ENCODE data around the gene DDHD1. TPM values are rescaled to one million over a fixed set of nuclear protein-coding genes. Genes with fewer than 3 reads are reported as not detected.
A peak's percentile ranks its signal among the peaks of the same experiment; 100 is the strongest.

The DDHD1 gene
- total and polyA plus RNA-seq, 7 donors, result 1.2 to 21.4 (median 15.2) TPM

- Histone ChIP-seq H3K27ac (no peak overlapping the region), H3K36me3 (no peaks in the 10 kb centered on the region), H3K4me3 (no peak overlapping the region), H3K27me3 (no peaks in the 10 kb centered on the region), H3K9me3 (no peaks in the 10 kb centered on the region), H3K4me1 (peaks cover 0 to 25% (median 14%) of the 10 kb centered on the region in 4 donors)
- intact Hi-C loops (cut with DNase I), result no loop called here
- TF ChIP-seq CTCF (IDR thresholded peaks at IDR 0.05) (no peak), EP300 (IDR thresholded peaks at IDR 0.05) (no peak), POLR2AphosphoS5 (IDR thresholded peaks at IDR 0.05) (no peak), POLR2A (IDR thresholded peaks at IDR 0.05) (no peak)
- WGBS, 2 donors, result 93 to 97% methylated on average over 2 of the region's 2 CpGs
- no peak for DNase-seq
Measured at GRCh38 chr14:53044486-53044885, 108.6 kb downstream of the DDHD1 start.

- Histone ChIP-seq H3K27ac (peak overlapping the region; percentile 40 to 69 (median 68)), H3K9me3 (no peaks in the 10 kb centered on the region), H3K4me1 (peaks cover 0 to 25% (median 14%) of the 10 kb centered on the region in 4 donors), H3K27me3 (no peaks in the 10 kb centered on the region), H3K4me3 (peak overlapping the region in 2 of 4 donors; percentile 23 to 30), H3K36me3 (peaks cover 0 to 7% (median 0%) of the 10 kb centered on the region in 4 donors)
- TF ChIP-seq POLR2AphosphoS5 (IDR thresholded peaks at IDR 0.05) (no peak), EP300 (IDR thresholded peaks at IDR 0.05) (no peak), CTCF (IDR thresholded peaks at IDR 0.05) (no peak), POLR2A (IDR thresholded peaks at IDR 0.05) (no peak)
- intact Hi-C loops (cut with DNase I), result no loop called here
- WGBS, 2 donors, result 79 to 85% methylated on average over 7 of the region's 7 CpGs
- DNase-seq, result no peak
Measured at GRCh38 chr14:53043027-53043581, 110.0 kb downstream of the DDHD1 start.

GRCh38 chr14:53042480-53042879 lies 110.6 kb downstream of the DDHD1 start:
- 78 to 87% methylated on average over 4 of the region's 4 CpGs for WGBS, 2 donors
- peak overlapping the region in 2 of 4 donors; percentile 23 to 30 for H3K4me3 ChIP-seq
- no peak for DNase-seq
- peaks cover 0 to 25% (median 14%) of the 10 kb centered on the region in 4 donors for H3K4me1 ChIP-seq
- peaks cover 0 to 8% (median 0%) of the 10 kb centered on the region in 4 donors for H3K36me3 ChIP-seq
- H3K27ac ChIP-seq, result peak overlapping the region; percentile 40 to 69 (median 68)
- TF ChIP-seq CTCF (IDR thresholded peaks at IDR 0.05) (no peak), POLR2AphosphoS5 (IDR thresholded peaks at IDR 0.05) (no peak), EP300 (IDR thresholded peaks at IDR 0.05) (no peak), POLR2A (IDR thresholded peaks at IDR 0.05) (no peak)
- intact Hi-C loops (cut with DNase I), result no loop called here
- no peaks in the 10 kb centered on the region for H3K27me3 ChIP-seq
- no peaks in the 10 kb centered on the region for H3K9me3 ChIP-seq

GRCh38 chr14:53041067-53041466 lies 112.1 kb downstream of the DDHD1 start:
- H3K27ac ChIP-seq, result no peak overlapping the region
- intact Hi-C loops (cut with DNase I), result no loop called here
- peaks cover 0 to 12% (median 0%) of the 10 kb centered on the region in 4 donors for H3K36me3 ChIP-seq
- H3K4me3 ChIP-seq, result no peak overlapping the region
- TF ChIP-seq POLR2AphosphoS5 (IDR thresholded peaks at IDR 0.05), result no peak
- TF ChIP-seq CTCF (IDR thresholded peaks at IDR 0.05), result no peak
- TF ChIP-seq EP300 (IDR thresholded peaks at IDR 0.05), result no peak
- no peak for TF ChIP-seq POLR2A (IDR thresholded peaks at IDR 0.05)
- 82 to 95% methylated on average over 2 of the region's 2 CpGs for WGBS, 2 donors
- H3K9me3 ChIP-seq, result no peaks in the 10 kb centered on the region
- no peak for DNase-seq
- peaks cover 0 to 30% (median 18%) of the 10 kb centered on the region in 4 donors for H3K4me1 ChIP-seq
- no peaks in the 10 kb centered on the region for H3K27me3 ChIP-seq

GRCh38 chr14:53038629-53039028 lies 114.5 kb downstream of the DDHD1 start:
- H3K9me3 ChIP-seq, result no peaks in the 10 kb centered on the region
- no peak overlapping the region for H3K27ac ChIP-seq
- H3K36me3 ChIP-seq, result peaks cover 0 to 12% (median 0%) of the 10 kb centered on the region in 4 donors
- no peak for TF ChIP-seq EP300 (IDR thresholded peaks at IDR 0.05)
- no peak for TF ChIP-seq CTCF (IDR thresholded peaks at IDR 0.05)
- no peak for TF ChIP-seq POLR2A (IDR thresholded peaks at IDR 0.05)
- TF ChIP-seq POLR2AphosphoS5 (IDR thresholded peaks at IDR 0.05), result no peak
- peaks cover 0 to 40% (median 33%) of the 10 kb centered on the region in 4 donors for H3K4me1 ChIP-seq
- DNase-seq, result no peak
- H3K27me3 ChIP-seq, result no peaks in the 10 kb centered on the region
- intact Hi-C loops (cut with DNase I), result no loop called here
- no peak overlapping the region for H3K4me3 ChIP-seq
- 95% methylated on average over 3 of the region's 3 CpGs for WGBS, 2 donors

Measured in sigmoid colon (tissue), 7 donors.